ENCODE measurements around the gene AQP12A.

DNA sequence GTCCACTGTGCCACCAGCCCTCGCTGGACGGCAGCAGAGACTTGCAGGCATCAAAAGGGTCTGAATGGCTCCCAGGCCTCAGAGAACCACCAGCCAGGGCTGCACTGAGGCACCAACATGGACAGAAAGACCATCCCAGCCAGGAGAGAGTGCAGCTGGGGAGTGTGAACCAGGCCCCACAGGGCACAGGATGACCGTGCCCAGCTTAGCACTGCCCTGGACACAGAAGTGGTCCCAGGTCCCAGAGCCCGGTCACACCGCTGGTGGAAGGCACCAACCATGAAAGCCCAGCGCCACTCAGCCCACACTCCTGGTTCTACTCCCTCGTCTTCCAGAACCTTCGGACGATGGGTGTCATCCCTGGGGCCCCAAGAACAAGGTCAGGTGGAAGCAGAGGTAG, 20.5 kb downstream of the AQP12A start:
- TF ChIP-seq CTCF (conservative IDR thresholded peaks at IDR 0.05; ENCODE audit: low read depth in 2 of 2) (no peak), EZH2phosphoT487 (IDR thresholded peaks at IDR 0.05; ENCODE audit: unreplicated experiment) (no peak), ZNF114 (CRISPR knock-in tag; IDR thresholded peaks at IDR 0.05) (no peak)
- TF ChIP-seq, protein P1, sequence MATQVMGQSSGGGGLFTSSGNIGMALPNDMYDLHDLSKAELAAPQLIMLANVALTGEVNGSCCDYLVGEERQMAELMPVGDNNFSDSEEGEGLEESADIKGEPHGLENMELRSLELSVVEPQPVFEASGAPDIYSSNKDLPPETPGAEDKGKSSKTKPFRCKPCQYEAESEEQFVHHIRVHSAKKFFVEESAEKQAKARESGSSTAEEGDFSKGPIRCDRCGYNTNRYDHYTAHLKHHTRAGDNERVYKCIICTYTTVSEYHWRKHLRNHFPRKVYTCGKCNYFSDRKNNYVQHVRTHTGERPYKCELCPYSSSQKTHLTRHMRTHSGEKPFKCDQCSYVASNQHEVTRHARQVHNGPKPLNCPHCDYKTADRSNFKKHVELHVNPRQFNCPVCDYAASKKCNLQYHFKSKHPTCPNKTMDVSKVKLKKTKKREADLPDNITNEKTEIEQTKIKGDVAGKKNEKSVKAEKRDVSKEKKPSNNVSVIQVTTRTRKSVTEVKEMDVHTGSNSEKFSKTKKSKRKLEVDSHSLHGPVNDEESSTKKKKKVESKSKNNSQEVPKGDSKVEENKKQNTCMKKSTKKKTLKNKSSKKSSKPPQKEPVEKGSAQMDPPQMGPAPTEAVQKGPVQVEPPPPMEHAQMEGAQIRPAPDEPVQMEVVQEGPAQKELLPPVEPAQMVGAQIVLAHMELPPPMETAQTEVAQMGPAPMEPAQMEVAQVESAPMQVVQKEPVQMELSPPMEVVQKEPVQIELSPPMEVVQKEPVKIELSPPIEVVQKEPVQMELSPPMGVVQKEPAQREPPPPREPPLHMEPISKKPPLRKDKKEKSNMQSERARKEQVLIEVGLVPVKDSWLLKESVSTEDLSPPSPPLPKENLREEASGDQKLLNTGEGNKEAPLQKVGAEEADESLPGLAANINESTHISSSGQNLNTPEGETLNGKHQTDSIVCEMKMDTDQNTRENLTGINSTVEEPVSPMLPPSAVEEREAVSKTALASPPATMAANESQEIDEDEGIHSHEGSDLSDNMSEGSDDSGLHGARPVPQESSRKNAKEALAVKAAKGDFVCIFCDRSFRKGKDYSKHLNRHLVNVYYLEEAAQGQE (IDR thresholded peaks at IDR 0.05; ENCODE audit: unreplicated experiment) = no peak
